Mesenchymal stem cell (in vitro differentiated cells and primary cell): Measurements from ENCODE around the gene ENO4.

Experiments
- DNase-seq: peaks from one replicate; pipeline ENCODE4 v3.0.0-alpha.2; 2013
- H2AFZ ChIP-seq: one replicate; pipeline ENCODE4 v1.6.1; 2013; ENCODE audit warnings: low read depth, mild to moderate bottlenecking, control low read depth, inconsistent platforms, low read length, moderate library complexity
- H2AK5ac ChIP-seq: 2 replicates; pipeline ENCODE4 v1.6.1; 2013; ENCODE audit warnings: low read length, moderate library complexity, mild to moderate bottlenecking, inconsistent platforms; ENCODE audit not compliant: severe bottlenecking
- H2BK120ac ChIP-seq: one replicate; pipeline ENCODE4 v1.6.1; 2013; ENCODE audit warnings: low read depth, mild to moderate bottlenecking, inconsistent platforms, low read length, moderate library complexity
- H2BK12ac ChIP-seq, 2 experiments: one replicate each; pipeline ENCODE4 v1.6.1; 2013; ENCODE audit warnings: inconsistent platforms in 2 of 2, low read length in 2 of 2, mild to moderate bottlenecking in 2 of 2, moderate library complexity in 2 of 2, control low read depth in 1 of 2
- H2BK15ac ChIP-seq: one replicate; pipeline ENCODE4 v1.6.1; 2013; ENCODE audit warnings: mild to moderate bottlenecking, low read depth, inconsistent platforms; ENCODE audit not compliant: poor library complexity, severe bottlenecking
- H2BK5ac ChIP-seq: 2 replicates; pipeline ENCODE4 v1.6.1; 2013; ENCODE audit warnings: low read depth, mild to moderate bottlenecking, low read length, control low read depth, inconsistent platforms; ENCODE audit not compliant: poor library complexity, severe bottlenecking
- H3K14ac ChIP-seq, 2 experiments: one replicate each; pipeline ENCODE4 v1.6.1; 2013; ENCODE audit warnings: inconsistent platforms in 2 of 2, low read length in 2 of 2, control low read depth in 1 of 2, mild to moderate bottlenecking in 1 of 2, moderate library complexity in 1 of 2
- H3K18ac ChIP-seq, 2 experiments: one replicate each; pipeline ENCODE4 v1.6.1; 2013; ENCODE audit warnings: inconsistent platforms in 2 of 2, low read length in 2 of 2, control low read depth in 1 of 2, low read depth in 1 of 2, mild to moderate bottlenecking in 1 of 2
- H3K23ac ChIP-seq, 2 experiments: one replicate each; pipeline ENCODE4 v1.6.1; 2013; ENCODE audit warnings: inconsistent platforms in 2 of 2, low read length in 2 of 2, mild to moderate bottlenecking in 2 of 2, moderate library complexity in 2 of 2, control low read depth in 1 of 2
- H3K27ac ChIP-seq: 2 replicates; pipeline ENCODE4 v1.5.1; 2013; ENCODE audit warnings: mild to moderate bottlenecking, moderate library complexity, low read length, control low read depth, inconsistent platforms; ENCODE audit not compliant: poor library complexity, severe bottlenecking
- H3K27me3 ChIP-seq, 2 experiments: 2 replicates each; pipeline versions ENCODE4 v1.6.1 to v1.7.0; 2013; ENCODE audit warnings: low read length in 2 of 2, mild to moderate bottlenecking in 2 of 2, moderate library complexity in 2 of 2, control low read depth in 1 of 2, inconsistent platforms in 1 of 2; ENCODE audit not compliant: control insufficient read depth in 1 of 2, insufficient read depth in 1 of 2
- H3K36me3 ChIP-seq, 2 experiments: 2 replicates each; pipeline versions ENCODE4 v1.6.1 to v1.7.0; 2013; ENCODE audit warnings: low read length in 2 of 2, control low read depth in 1 of 2, inconsistent platforms in 1 of 2, low read depth in 1 of 2, mild to moderate bottlenecking in 1 of 2; ENCODE audit not compliant: insufficient read depth in 2 of 2, control insufficient read depth in 1 of 2
- H3K4ac ChIP-seq, 2 experiments: one replicate each; pipeline ENCODE4 v1.6.1; 2013; ENCODE audit warnings: inconsistent platforms in 2 of 2, low read length in 2 of 2, mild to moderate bottlenecking in 2 of 2, moderate library complexity in 2 of 2, control low read depth in 1 of 2, low read depth in 1 of 2
- H3K4me1 ChIP-seq: 2 replicates; pipeline ENCODE4 v1.6.1; 2013; ENCODE audit warnings: low read depth, low read length, control low read depth; ENCODE audit not compliant: control insufficient read depth, insufficient read depth
- H3K4me2 ChIP-seq: 2 replicates; pipeline ENCODE4 v1.6.1; 2013; ENCODE audit warnings: low read length, mild to moderate bottlenecking, inconsistent platforms; ENCODE audit not compliant: poor library complexity, severe bottlenecking
- H3K4me3 ChIP-seq, 2 experiments: 2 replicates each; pipeline versions ENCODE4 v1.5.1 to v1.7.0; 2013; ENCODE audit warnings: low read length in 2 of 2, mild to moderate bottlenecking in 2 of 2, control low read depth in 1 of 2, low read depth in 1 of 2; ENCODE audit not compliant: insufficient read depth in 1 of 2
- H3K79me1 ChIP-seq: replicated peaks from 2 replicates; pipeline ENCODE4 v1.6.1; 2013; ENCODE audit warnings: mild to moderate bottlenecking, control low read depth, low read length, inconsistent platforms; ENCODE audit not compliant: poor library complexity, severe bottlenecking
- H3K9ac ChIP-seq: 2 replicates; pipeline ENCODE4 v1.7.0; 2013; ENCODE audit warnings: mild to moderate bottlenecking, low read length, moderate library complexity
- H3K9me3 ChIP-seq: 2 replicates; pipeline ENCODE4 v1.7.0; 2013; ENCODE audit warnings: mild to moderate bottlenecking, low read length; ENCODE audit not compliant: control insufficient read depth
- H4K8ac ChIP-seq: one replicate; pipeline ENCODE4 v1.6.1; 2013; ENCODE audit warnings: inconsistent platforms, mild to moderate bottlenecking, low read length, moderate library complexity
- H4K91ac ChIP-seq: one replicate; pipeline ENCODE4 v1.6.1; 2013; ENCODE audit warnings: mild to moderate bottlenecking, low read length, inconsistent platforms
- WGBS: methylation state at CpG from one replicate; pipeline ENCODE4 v1.1.7; 2013; ENCODE audit warnings: mixed read lengths; 5-methylcytosine and 5-hydroxymethylcytosine counted together

The ENO4 gene

GRCh38 chr10:116802474-116802873, 46.8 kb upstream of the ENO4 start:
- Histone ChIP-seq H3K14ac (no peak overlapping the region), H2AFZ (no peak overlapping the region), H2BK12ac (no peak overlapping the region), H3K9ac (no peak overlapping the region), H2BK5ac (no peak overlapping the region), H2BK15ac (no peak overlapping the region), H3K27ac (no peak overlapping the region), H3K27me3 (peaks cover 55 to 79% of the 10 kb centered on the region in 2 experiments), H3K79me1 (no peaks in the 10 kb centered on the region), H3K4me1 (no peaks in the 10 kb centered on the region), H4K8ac (no peak overlapping the region), H3K23ac (no peak overlapping the region), H3K4ac (no peak overlapping the region), H3K4me3 (no peak overlapping the region), H3K4me2 (no peak overlapping the region), H3K36me3 (no peaks in the 10 kb centered on the region), H2BK120ac (no peak overlapping the region), H3K9me3 (no peaks in the 10 kb centered on the region), H3K18ac (no peak overlapping the region), H4K91ac (no peak overlapping the region), H2AK5ac (no peak overlapping the region)
- DNase-seq: no peak
- 81% methylated on average over 5 of the region's 6 CpGs for WGBS

GRCh38 chr10:116802876-116803275, 46.4 kb upstream of the ENO4 start:
- H2AFZ ChIP-seq: no peak overlapping the region
- no peaks in the 10 kb centered on the region for H3K4me1 ChIP-seq
- no peak overlapping the region for H3K4me2 ChIP-seq
- H3K27me3 ChIP-seq: peaks cover 54 to 79% of the 10 kb centered on the region in 2 experiments
- WGBS: 90% methylated on average over 19 of the region's 19 CpGs
- no peaks in the 10 kb centered on the region for H3K79me1 ChIP-seq
- H3K4me3 ChIP-seq: no peak overlapping the region
- H2BK12ac ChIP-seq: no peak overlapping the region
- no peaks in the 10 kb centered on the region for H3K36me3 ChIP-seq
- no peaks in the 10 kb centered on the region for H3K9me3 ChIP-seq
- no peak overlapping the region for H2BK120ac ChIP-seq
- DNase-seq: no peak
- no peak overlapping the region for H2BK5ac ChIP-seq
- H3K14ac ChIP-seq: no peak overlapping the region
- no peak overlapping the region for H2AK5ac ChIP-seq
- no peak overlapping the region for H3K23ac ChIP-seq
- no peak overlapping the region for H3K18ac ChIP-seq
- H3K4ac ChIP-seq: no peak overlapping the region
- no peak overlapping the region for H3K9ac ChIP-seq
- no peak overlapping the region for H4K8ac ChIP-seq
- no peak overlapping the region for H2BK15ac ChIP-seq
- H3K27ac ChIP-seq: no peak overlapping the region
- H4K91ac ChIP-seq: no peak overlapping the region

- H2BK12ac ChIP-seq: no peak overlapping the region
- no peak for DNase-seq
These were observed 45.6 kb upstream of the ENO4 start for GRCh38 chr10:116803451-116804249.

GRCh38 chr10:116808706-116809105, 40.6 kb upstream of the ENO4 start:
- Histone ChIP-seq H3K4me2 (no peak overlapping the region), H3K79me1 (no peaks in the 10 kb centered on the region), H2AFZ (no peak overlapping the region), H3K4me1 (no peaks in the 10 kb centered on the region), H3K18ac (no peak overlapping the region), H3K14ac (no peak overlapping the region), H2BK15ac (no peak overlapping the region), H3K27ac (no peak overlapping the region), H3K27me3 (peaks cover 33 to 72% of the 10 kb centered on the region in 2 experiments), H3K9me3 (peaks cover 2% of the 10 kb centered on the region), H3K4ac (no peak overlapping the region), H3K36me3 (no peaks in the 10 kb centered on the region), H2BK12ac (no peak overlapping the region), H4K91ac (no peak overlapping the region), H3K23ac (no peak overlapping the region), H4K8ac (no peak overlapping the region), H2BK120ac (no peak overlapping the region), H3K9ac (no peak overlapping the region), H3K4me3 (no peak overlapping the region), H2AK5ac (no peak overlapping the region), H2BK5ac (no peak overlapping the region)
- 94% methylated on average over 13 of the region's 13 CpGs for WGBS
- no peak for DNase-seq

More at GRCh38 chr10:116803451-116804249, 45.6 kb upstream of the ENO4 start:
- no peak overlapping the region for H4K91ac ChIP-seq
- H3K9ac ChIP-seq: no peak overlapping the region
- H3K79me1 ChIP-seq: no peaks in the 10 kb centered on the region
- H3K4me2 ChIP-seq: no peak overlapping the region
- peaks cover 53 to 75% of the 10 kb centered on the region in 2 experiments for H3K27me3 ChIP-seq
- H3K23ac ChIP-seq: no peak overlapping the region
- 88% methylated on average over 22 of the region's 22 CpGs for WGBS
- H3K4me3 ChIP-seq: no peak overlapping the region
- H2AK5ac ChIP-seq: no peak overlapping the region
- peaks cover 1% of the 10 kb centered on the region for H3K9me3 ChIP-seq
- H2BK5ac ChIP-seq: no peak overlapping the region
- no peak overlapping the region for H3K4ac ChIP-seq
- no peak overlapping the region for H3K18ac ChIP-seq
- no peak overlapping the region for H2BK120ac ChIP-seq
- H2AFZ ChIP-seq: no peak overlapping the region
- H3K36me3 ChIP-seq: no peaks in the 10 kb centered on the region
- no peak overlapping the region for H4K8ac ChIP-seq
- no peaks in the 10 kb centered on the region for H3K4me1 ChIP-seq
- H2BK15ac ChIP-seq: no peak overlapping the region
- H3K14ac ChIP-seq: no peak overlapping the region
- H3K27ac ChIP-seq: no peak overlapping the region
